Stimulated activated CD4-positive, alpha-beta T cell treated with anti-CD3 and anti-CD28 coated beads, Interleukin-1b, Interleukin-23, amount 100 ng/mL, for 1 hour (primary cell): Measurements from ENCODE around the gene AP5Z1.

ENCODE experiments used
- DNase-seq, 2 donors: peaks; one replicate each; pipeline ENCODE4 v3.0.0-alpha.2; 2020; ENCODE audit warnings: low read depth in 2 of 2

Gene AP5Z1

DNA sequence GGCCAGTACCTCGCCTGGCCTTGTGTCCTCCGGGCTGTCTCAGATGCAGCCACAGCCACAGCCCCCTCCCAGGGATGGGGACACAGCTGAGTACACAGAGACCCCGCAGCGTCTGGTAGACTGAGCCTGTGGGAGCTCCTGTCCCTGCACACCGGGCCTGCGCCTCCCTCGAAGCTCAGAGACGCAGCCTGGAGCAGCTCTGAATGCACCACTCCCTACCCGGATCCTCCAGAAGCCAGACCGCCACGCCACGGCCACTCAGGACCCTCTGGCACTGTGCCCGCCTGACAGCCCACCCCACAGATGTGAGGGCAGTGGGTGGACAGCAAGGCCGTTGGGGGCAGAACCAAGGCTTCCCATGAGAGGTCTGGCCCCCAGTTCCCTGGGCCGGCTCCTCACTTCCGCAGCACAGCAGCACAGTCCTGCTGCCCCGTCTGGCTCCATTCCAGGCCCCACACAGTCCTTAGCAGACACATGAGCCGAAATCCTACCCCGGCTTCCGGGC lies 45.6 kb downstream of the AP5Z1 start:
- DNase-seq = no peak

DNA sequence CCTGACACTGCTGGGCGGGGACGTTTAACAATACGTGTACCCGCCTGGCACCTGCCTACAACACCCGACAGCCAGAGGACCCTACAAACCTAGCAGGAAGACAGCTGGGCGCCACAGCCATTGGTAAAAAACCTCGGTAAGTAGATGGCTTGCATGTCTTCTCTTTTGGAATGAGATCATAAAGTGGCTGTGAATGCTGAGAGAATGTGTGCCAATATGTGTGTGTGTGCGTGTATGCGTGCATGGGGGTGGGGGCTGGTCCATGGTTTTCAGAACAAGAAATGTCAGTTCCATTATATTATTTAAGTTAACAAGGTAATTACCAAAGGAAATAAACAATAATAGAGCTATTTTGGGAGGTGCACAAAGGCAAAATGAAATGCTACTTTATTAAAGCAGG lies 47.3 kb downstream of the AP5Z1 start:
- no peak for DNase-seq

DNA sequence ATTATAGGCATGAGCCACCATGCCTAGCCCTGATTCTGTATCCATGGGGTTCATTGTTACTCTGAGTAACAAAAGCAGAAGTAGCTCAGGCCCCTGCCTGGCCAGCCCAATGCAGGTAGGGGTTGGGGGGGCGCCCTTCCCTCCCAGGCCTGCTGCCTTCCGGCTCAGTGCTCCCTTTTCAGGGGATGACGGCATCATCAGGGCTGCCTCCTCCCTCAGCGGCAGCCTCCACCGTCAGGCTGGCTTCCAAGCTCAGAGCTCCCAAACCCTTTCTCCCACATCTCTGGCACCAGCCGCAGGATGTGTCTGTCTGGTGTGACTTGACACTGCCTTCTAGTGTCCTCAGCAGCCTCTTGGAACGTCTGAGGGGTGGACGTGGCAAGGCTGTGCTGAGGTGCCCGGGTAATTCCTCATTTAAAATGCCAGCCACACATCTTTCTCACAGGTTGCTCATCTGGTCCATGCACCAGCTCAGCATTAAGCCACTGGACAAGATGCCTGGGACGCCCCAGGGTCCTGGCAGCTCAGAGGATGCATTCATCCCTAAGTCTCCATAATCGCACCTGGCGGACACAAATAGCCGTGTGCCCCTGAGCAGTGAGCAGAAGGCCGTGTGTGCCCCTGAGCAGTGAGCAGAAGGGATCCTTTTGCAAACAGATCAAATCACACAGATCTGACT lies 48.2 kb downstream of the AP5Z1 start:
- no peak for DNase-seq

DNA sequence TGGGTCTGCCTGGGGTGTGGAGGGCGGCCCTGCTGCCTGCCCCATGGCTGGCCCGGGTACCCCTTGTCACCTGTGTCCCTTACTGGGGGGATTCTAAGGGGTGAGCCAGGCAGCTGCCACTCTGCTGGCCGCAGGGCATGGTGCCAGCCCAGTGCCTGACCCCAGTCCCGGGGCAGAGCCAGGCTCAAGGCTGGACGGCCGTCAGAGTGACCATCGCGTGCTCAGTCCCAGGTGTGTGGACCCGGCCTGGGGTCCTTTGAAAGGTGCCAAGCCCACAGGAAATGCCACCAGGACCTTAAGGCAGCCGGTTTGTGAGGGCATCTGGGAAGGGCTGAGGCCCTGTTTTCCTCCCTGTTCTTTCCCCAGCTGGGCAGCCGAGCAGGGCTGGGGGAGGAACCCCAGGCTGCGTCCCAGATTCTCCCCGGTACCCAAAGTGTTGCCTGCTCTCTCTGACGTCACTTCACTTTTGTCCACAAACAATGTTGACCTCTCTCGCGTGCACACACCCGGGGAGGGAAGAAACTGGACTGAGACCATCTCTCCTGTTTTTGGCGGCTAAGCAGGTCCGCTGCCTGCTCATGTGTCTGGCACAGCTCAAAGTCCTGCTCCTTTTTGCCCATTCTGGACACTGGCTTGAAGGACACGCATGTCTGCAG lies 48.8 kb downstream of the AP5Z1 start:
- DNase-seq = no peak

DNA sequence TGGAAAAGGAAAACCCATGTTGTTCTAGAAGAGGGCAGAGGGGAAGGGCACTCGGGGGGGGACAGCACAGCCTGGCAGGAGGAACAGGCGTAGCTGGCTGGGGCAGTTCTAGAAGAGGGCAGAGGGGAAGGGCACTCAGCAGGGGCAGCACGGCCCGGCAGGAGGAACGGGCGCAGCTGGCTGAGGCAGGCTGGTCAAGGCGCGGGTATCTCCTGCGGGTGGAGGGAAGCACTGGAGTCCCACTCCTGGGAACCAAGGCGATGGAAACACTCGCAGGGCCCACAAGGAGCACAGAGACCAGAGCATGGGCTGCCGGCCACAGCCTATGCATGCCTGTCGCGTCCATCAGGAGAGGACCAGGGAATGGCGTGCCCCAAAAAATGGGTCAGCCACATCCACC lies 49.7 kb downstream of the AP5Z1 start:
- DNase-seq = no peak

DNA sequence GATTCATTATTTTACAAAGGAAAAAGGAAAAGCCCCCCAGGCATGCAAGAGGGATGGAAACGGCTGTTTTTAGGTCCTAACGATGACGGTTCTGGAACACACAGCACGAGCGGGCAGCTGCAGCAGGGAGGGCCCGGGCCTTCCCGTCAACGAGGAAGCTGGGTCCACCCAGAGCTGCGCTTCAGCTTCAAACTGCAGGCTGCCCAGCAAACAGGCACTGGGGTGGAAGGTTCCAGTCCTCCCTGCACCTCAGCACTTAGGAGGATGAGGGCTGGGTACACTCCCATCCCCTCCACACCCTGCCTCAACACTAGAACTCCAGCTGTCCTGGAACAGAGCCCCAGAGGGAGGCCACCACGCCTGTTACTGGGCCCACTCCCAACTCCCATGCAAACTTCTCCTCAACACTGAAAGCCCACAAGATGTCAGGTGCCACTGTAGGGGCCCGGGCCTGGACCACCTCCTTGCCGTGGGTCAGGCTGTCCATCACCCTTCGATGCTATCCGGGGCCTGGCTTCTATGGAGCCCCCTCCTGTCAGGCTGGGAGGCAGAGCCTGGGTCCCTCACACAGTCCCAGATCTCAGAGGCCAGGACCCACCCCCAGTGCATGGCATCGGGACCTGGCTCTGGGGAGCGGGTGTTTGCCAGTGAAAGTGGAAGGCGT lies 53.4 kb downstream of the AP5Z1 start:
- DNase-seq = no peak

DNA sequence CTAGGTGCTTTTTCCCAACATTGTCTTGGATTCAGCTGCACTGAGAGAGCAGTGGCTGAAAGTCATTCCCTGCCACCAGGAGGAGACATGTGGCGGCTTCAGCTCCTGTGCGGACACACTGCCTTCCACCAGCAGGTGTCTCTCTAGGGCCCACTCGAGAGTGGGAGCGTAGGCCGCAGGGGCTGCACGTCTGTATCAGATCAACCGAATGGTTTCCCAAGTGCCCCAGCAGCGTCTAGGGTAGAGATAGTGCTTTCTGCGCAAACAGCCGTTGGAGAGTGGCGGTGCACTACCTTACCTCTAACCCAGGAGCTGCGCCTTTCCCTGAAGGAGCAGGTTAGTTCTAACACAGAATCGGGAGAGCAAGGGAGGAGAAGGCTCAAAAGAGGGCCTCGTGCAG lies 54.8 kb downstream of the AP5Z1 start:
- DNase-seq = peak in 1 of 2 donors; percentile 27

DNA sequence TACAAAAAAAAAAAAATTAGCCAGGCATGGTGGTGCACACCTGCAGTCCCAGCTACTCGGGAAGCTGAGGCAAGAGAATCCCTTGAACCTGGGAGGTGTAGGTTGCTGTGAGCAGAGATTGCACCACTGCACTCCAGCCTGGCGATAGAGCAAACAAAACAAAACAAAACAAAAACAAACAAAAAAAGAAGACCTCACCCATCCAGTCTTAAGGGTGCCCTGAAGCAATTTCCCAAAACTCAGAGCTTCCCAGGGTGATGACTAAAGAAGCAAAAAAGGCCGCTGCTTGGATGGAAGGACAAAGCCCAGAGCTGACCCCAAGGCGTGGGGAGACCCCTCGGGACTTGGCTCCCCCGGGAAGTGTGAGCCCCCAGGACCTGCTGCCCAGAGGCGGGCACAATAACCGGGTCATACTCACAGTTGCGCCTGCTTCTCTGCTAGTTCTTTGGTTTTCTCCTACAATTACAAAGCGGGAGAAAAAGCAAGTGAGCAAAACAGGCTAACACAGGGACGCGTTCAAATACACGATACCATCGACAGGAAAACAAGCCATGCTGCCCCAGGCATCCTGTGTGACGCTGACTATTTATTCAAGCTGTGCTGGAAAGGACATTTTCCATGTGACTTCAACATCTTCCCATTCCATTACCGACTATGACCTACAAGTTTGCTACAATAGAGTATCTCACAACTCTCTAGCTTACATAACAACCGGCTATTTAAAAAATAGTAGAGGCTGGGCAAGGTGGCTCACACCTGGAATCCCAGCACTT lies 56.5 kb downstream of the AP5Z1 start:
- DNase-seq = no peak

DNA sequence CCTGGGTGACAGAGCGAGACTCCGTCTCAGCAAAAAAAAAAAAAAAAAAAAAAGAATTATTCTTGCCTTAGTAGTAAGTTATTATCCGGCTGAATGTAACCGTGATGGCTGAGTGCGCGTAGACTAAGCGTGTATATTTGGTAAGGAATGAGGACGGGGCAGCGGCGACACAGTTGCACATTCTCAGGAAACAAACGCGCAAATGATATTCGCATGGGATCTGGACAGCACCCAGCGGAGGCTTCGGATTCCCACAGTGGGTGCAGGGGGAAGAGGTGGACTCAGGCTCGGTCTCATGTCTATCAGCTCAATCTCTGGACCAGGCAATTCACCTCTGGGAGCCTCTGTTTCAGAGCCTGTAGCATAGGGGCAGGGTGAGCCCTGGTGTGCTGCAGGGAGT lies 57.3 kb downstream of the AP5Z1 start:
- no peak for DNase-seq

DNA sequence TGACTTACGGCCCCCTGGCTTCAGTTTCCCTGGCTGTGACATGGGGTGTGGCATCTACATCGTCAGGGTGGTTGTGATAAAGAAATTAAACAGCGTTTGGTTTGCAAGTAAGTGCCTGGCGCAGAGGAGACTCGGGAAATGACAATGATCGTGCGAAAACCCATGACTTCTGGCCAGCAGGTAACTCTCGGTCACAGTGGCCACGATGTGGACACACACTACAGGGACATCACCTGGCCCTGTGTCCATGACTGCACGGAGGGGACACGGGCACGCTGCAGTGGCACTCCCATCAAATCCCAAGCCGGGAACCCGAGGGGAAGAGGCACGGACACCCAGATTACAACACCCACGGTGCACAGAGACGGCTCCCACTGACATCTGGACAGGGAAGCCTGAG lies 57.8 kb downstream of the AP5Z1 start:
- no peak for DNase-seq

DNA sequence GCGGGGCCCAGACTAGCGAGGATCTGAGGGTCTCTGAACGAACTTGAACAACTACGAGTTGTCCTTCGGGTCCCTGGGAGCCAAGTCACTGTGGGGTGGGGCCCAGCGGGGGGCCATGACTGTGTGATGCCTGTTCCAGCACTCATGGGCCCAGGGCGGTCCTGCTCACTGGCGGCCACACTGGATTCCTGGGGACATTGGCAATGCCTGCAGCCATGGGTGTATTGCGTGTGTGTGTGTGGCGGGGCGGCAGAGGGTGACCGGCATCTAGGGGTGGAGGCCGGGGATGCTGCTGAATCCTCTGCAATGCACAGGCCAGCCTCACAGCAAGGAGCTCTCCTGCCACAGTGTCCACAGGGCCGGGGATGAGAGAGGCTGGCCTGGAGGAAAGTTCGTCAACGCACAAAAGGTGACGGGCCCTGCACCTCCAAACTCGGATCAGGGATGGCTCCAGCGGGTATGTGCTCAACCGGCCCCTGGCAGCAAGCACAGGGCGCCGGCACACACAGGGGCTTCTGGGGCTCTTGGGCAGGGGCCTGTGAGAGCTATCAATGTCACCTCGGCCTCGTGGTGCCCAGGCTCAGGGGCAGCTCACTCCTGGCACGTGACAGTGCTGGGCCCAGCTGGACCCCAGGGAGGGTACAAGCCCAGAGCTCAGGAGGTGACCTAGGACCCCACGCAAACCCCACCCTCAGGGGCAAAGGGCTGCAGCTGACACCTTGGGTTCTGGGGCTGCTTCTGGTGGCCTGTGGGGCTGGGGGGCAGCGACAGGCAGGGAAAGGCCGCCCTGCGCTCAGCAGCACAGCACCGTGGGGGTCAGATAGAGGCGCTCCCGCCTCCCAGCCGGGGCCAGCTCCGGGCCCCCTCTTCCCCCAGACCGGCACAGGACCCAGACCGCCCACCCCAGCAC lies 58.5 kb downstream of the AP5Z1 start:
- DNase-seq = no peak

DNA sequence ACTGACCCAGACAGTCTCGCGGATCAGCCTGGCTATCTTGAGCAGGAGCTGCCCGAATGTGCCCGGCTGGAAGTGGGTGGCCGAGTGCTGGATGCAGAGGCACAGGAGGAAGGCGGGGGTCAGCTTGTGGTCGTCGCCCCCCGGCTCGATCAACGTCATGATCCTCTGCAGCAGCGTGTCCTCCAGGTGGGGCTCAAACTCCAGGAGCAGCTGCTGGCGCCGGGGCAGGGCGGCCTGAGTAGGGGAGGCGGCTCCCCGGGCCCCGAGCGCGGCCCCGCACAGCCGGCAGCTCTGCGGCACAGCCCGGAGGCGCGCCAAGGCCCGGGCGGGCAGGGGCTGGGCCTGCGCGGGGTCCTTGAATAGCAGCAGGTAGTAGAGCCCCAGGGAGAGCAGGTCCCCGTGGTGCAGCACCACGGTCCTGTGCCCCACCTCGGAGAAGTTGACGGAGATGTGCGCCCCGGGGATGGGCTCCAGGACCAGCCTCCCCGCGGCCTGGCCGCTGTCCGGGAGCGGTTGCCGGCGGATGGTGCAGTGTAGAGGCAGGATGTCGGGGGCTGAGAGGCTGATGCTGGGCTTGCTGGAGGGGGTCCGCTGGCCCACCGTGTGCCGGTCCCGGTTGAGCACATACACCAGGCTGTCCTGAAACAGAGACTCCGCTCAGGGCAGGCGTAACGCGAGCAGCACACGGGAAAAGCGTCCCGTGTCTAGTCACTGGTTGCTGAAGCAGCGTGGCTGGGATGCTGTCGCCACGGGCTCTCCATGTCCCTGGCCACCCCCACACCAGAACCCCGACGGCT lies 59.4 kb downstream of the AP5Z1 start:
- no peak for DNase-seq

DNA sequence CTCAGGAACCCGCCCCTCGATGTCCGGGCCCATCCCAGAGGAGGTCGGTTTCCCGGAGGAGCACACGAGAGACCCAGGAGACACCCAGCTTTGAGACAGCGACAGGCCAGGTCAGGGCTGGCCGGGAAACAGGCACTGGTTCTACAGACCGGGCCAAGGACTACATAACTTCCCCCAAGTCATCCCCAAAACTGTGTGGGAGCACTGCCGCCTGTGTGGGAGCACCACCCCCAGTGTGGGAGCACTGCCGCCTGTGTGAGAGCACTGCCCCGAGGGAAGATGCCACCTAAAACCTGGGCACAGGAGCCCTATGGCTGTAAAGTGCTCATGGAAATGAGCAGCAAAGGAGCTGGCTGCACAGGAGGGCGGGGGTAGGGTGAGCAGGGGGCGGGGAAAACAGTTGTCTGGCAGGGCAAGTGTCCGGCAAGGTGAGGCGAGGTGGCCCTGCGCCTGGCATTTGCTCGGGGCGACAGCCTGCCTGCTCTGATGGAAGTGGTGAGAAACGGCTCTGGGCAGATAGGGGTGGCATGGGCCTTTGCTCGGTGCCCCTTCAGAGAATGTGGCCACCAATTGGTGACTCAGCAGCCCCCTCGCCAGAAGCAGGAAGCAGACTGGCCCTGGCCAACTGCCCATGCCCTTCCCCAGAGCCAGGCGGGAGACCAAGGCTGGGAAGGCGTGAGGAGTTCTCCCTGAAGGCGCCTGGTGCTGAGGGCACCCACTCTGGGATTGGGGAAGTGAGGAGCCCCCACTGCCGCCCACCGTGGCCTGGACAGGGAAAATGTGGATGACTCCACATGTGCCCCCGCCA lies 60.2 kb downstream of the AP5Z1 start:
- no peak for DNase-seq

DNA sequence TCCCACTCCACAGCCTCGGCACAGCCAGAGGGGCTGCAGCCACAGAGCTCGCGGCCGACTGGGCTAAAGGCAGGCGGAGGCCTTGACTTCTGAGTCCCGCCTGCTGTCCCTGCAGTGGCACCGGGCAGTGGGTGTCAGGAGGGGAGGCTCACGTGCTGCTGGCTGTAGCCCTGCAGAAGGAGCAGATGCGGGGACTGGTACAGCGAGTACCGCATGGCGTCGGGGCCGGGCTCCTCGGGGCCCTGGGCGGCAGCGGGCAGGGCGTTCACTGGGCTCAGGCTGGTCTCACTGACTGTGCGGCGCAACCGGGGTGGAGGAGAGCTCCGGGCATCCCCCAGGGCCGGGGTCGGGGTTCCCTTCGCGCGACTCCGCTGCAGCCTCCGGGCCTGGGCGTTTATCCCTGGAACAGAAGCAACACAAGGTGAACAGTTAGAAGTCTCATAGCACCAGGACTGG lies 60.8 kb downstream of the AP5Z1 start:
- DNase-seq = no peak

DNA sequence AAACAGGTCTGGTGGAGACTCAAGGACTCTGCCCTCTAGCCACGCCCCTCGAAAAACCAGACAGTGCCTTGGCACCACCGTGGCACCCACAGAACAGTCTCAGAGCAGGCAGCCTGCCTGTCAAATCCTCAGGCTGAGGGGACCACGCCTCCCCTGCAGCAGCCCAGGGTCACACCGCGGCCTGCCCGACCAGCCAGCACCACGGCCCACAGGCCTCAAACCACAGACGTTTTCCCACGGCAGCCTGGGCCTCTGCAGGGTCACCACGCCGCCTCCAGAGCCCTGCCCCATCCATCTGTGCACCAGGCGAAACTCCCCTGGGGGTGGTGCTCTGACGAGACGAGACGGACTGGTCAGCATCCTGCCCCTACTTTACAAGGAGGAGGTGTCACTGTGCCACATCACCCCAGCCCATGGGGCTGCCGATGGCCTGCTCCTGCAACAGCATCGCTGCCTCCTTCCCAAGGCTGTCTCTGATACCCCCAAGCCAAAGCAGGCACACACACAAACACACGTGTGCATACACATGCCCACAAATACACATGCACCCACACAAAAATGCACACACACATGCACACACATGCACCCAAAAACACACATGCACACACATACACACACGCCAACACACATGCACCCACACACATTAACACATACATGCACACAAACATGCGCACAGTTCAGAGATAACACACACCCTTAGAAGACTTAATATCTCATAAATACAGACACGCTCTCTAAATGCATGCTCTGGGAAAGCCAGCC lies 61.8 kb downstream of the AP5Z1 start:
- DNase-seq = no peak

DNA sequence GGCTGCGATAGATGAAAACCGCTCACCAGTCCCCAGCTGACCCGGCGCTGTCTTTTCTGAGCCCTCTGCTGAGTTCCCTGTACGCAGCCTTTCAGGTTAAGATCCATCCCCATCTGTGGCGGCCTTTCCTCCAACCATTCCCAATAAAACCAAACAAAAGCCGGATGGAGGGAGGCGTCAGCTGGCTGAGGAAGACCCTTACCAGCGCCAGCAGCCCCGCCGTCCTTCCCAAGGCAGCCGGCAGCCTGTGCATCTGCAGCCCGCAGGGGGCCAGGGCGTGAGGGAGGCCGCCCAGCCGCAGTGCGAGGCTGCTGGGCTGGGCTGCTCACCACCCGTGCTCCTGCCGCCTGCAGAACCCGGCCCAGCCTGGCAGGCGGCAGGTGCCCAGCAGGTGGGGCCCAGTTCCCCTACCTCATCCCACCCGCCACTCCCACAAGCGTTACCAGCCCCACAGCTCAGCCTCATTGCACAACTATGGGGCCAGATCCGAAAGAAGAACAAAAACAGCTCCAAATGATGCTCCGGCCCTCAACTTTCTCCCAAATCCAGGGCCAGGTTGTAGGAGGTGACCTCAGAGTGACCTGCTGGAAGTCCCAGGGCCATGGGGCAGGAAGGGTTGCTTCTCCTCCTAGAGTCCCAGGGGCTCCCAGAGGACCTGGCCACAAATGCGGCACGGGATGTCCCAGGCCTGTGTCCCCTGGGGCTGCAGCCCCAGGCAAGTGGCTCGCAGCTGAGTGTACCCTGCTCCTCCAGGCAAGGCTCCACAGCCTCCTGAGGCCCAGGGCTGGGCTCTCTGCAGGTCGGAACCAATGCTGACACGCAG lies 62.6 kb downstream of the AP5Z1 start:
- DNase-seq = no peak

DNA sequence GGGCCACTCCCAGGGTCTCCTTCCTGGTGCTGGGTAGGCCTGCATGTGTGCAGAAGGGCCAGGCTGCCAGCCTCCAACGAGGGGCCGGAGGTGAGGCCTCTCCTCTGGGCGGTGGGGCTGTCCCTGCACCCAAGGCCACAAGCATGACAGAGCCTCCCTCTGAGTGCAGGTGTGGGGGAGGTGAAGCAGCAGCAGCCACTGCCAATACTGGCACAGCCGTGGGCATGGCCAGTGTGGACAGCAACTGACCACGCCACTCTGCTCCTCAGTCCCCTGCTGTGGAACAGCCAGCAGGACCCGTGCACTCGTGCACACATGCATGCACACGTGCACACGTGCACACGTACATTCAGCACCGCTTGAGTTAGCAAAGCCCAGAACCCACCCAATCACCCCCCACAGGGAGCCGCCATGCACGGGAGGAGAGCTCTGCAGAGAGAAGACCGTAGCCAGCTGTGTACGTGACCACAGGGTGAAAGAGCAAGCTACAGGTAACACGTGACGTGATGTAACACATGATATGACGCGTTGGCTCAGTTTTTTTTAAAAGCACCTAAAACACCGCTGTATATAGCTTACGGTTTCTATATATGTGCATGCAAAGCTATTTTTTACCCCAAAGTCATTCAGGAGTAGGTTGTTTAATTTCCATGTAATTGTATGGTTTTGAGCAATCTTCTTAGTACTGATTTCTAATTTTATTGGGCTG lies 63.4 kb downstream of the AP5Z1 start:
- DNase-seq = no peak
